GM12892 (cell line): ENCODE data around the gene ZC3H14.

Source experiments
- DNase-seq: peaks from one replicate; pipeline ENCODE4 v3.0.0; 2011; ENCODE audit not compliant: insufficient read length
- FAIRE-seq: peaks from 2 replicates; lab custom pipeline; 2011; peaks lifted over from hg19 to GRCh38; lab: Jason Lieb, UNC
- POLR2A ChIP-seq: IDR thresholded peaks from 2 replicates; pipeline ENCODE4 v1.6.1; 2011; ENCODE audit warnings: low read depth, low read length, control low read depth
- POLR2AphosphoS5 ChIP-seq: IDR thresholded peaks from 2 replicates; pipeline ENCODE4 v1.6.1; 2011; ENCODE audit warnings: low read depth, low read length, control low read depth
- TAF1 ChIP-seq: IDR thresholded peaks from 2 replicates; pipeline ENCODE4 v1.6.1; 2011; ENCODE audit warnings: low read depth, mild to moderate bottlenecking, control low read depth, low read length, borderline replicate concordance

Gene ZC3H14

DNA sequence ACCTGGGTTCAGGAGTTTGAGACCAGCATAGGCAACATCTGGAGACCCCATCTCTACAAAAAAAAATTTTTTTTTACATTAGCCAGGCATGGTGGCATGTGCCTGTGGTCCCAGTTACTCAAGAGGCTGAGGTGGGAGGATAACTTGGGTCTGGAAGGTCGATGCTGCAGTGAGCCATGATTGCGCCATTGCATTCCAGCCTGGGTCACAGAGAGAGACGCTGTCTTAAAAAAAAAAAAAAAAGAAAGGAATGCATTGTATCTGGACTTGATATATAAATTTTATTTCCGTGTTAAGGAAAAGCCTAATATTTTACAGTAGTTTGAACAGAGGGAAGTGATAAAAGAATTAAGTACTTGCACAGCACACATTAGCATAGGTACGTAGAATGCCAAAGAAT, 97.2 kb downstream of the ZC3H14 start:
- no peak for TF ChIP-seq POLR2A
- no peak for TF ChIP-seq POLR2AphosphoS5
- TF ChIP-seq TAF1, result no peak
- no peak for DNase-seq
- no peak for FAIRE-seq

DNA sequence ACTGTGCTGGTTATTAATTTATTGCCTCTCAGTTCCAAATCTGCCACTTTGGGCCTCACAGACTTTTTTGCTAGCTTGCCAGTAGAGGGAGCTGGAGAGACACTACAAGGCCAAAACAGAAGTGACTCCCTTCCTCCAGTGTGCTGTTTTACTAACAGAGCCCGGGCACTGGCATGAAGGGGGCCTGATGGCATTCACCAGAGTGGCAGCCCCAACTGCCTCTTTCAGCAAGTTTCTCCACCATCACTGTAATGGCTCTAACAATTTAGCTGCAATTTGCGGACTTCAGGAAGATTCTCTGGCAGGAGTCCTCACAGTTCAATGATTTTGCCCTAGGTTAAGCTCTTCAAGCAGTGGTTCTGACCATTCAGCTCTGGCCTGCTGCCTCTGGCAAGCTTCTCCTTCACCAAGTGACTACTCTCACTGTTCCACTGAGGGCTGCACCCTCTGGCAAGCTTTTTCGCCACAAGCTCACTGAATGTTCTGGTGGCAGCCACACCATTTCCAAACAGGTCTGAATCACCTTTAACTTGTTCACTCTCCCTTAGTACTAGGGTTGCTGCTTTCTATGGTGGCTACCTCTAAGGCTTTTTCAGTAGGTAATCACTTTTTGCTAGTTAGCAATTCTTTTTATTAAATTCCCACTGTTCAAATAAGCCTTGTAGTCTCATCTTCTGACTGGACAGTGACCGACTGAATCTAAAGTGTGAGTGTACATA, 104.9 kb downstream of the ZC3H14 start:
- peak; percentile 87 for FAIRE-seq
- TF ChIP-seq POLR2AphosphoS5 (no peak), POLR2A (no peak), TAF1 (no peak)
- DNase-seq, result peak; percentile 14

DNA sequence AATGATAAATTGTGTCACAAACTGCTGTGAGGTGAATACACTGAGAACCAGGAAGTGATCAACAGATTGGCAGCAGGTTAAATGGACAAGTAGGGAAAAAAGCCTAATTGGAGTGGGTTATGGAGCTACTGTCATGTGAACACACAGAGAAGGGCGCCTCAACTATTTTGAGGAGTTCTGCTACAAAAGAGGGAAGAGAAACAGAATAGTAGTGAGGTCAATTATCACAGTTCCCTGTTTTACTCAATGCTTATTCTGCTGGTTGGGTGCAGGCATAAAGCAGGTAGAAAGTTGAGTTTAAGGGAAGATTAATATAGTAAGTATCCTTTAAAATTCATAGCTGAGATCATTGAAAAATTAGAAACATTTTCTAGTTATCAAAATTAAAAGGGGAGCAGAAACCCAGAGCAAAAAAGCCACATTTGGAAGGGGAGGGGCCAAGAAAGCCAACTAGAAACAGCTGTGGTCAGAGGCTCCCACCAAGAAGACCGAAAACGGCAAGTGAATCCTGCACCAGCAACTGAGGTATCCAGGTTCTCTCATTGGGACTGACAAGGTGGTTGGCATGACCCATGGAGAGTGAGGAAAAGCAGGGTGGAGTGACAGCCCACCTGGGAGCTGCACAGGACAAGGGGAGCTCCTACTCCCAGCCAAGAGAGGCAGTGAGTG, 105.7 kb downstream of the ZC3H14 start:
- FAIRE-seq (peak; percentile 81), DNase-seq (no peak)
- no peak for TF ChIP-seq POLR2A
- TF ChIP-seq POLR2AphosphoS5, result no peak
- TF ChIP-seq TAF1, result no peak

DNA sequence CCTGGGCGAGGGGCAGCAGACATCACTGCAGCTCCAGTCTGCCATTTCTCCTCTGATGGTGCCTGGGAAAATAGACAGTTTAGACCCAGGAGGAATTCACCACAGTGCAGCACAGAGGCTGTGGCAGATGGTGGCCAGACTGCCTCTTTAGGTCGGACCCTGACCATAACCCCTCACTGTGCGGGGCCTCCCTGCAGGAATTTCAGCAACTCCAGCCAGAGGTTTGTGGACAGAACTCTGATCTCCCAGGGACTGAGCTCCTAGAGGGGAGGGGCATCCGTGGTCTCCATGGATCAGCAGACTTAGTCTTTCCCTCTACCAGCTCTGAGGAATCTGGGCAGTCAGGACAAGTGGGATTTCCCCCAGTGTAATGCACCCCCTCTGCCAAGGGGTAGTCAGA, 106.5 kb downstream of the ZC3H14 start:
- no peak for TF ChIP-seq POLR2A
- no peak for TF ChIP-seq TAF1
- no peak for TF ChIP-seq POLR2AphosphoS5
- FAIRE-seq (no peak), DNase-seq (no peak)
